Measurements from ENCODE around the gene SVIL. TPM values are rescaled to one million over a fixed set of nuclear protein-coding genes. Genes with fewer than 3 reads are reported as not detected.
A peak's percentile ranks its signal among the peaks of the same experiment; 100 is the strongest.
"Not testable (repeated sequence)": the region's sequence is repeated elsewhere in the genome, so short reads cannot be mapped to it uniquely, and the experiment has no call there.

Gene SVIL
- total RNA-seq, 2 donors from 2014 or later: 349 to 483 TPM

GRCh38 chr10:29607576-29607975, 27.2 kb downstream of the SVIL start:
- TF ChIP-seq CTCF (IDR thresholded peaks at IDR 0.05): no peak
- no peaks in the 10 kb centered on the region for H3K27me3 ChIP-seq (replicated peaks; ENCODE audit: insufficient read depth)
- no peaks in the 10 kb centered on the region for H3K36me3 ChIP-seq
- peaks cover 49 to 77% of the 10 kb centered on the region in 2 donors for H3K4me1 ChIP-seq (ENCODE audit: control insufficient read depth in 1 of 2, low read depth in 2 of 2)
- H3K27ac ChIP-seq: peak overlapping the region in 1 of 2 donors; percentile 54
- H3K9me3 ChIP-seq: no peaks in the 10 kb centered on the region
- no peak overlapping the region for H3K4me3 ChIP-seq
- ATAC-seq (ENCODE audit: insufficient number of reproducible peaks, low FRiP score, low read depth) (no peak), DNase-seq (ENCODE audit: low spot score) (no peak)

- not testable (repeated sequence) for H3K9me3 ChIP-seq; ATAC-seq (ENCODE audit: insufficient number of reproducible peaks, low FRiP score, low read depth); DNase-seq (ENCODE audit: low spot score); H3K4me3 ChIP-seq; H3K27me3 ChIP-seq (replicated peaks; ENCODE audit: insufficient read depth); H3K36me3 ChIP-seq
- H3K4me1 ChIP-seq (ENCODE audit: control insufficient read depth in 1 of 2, low read depth in 2 of 2): peaks cover 46 to 77% of the 10 kb centered on the region in 2 donors
- peak overlapping the region in 1 of 2 donors; percentile 27 for H3K27ac ChIP-seq
Measured at GRCh38 chr10:29606693-29607092, 28.1 kb downstream of the SVIL start.

- no peak overlapping the region for H3K4me3 ChIP-seq
- no peaks in the 10 kb centered on the region for H3K9me3 ChIP-seq
- no peaks in the 10 kb centered on the region for H3K27me3 ChIP-seq (replicated peaks; ENCODE audit: insufficient read depth)
- H3K36me3 ChIP-seq: no peaks in the 10 kb centered on the region
- TF ChIP-seq CTCF (IDR thresholded peaks at IDR 0.05): no peak
- ATAC-seq (ENCODE audit: insufficient number of reproducible peaks, low FRiP score, low read depth): no peak
- no peak for DNase-seq (ENCODE audit: low spot score)
- peaks cover 46 to 77% of the 10 kb centered on the region in 2 donors for H3K4me1 ChIP-seq (ENCODE audit: control insufficient read depth in 1 of 2, low read depth in 2 of 2)
- peak overlapping the region; percentile 14 to 47 for H3K27ac ChIP-seq
Measured at GRCh38 chr10:29604291-29604825, 30.4 kb downstream of the SVIL start.

GRCh38 chr10:29603223-29603896, 31.4 kb downstream of the SVIL start:
- Histone ChIP-seq H3K27me3 (replicated peaks; ENCODE audit: insufficient read depth) (no peaks in the 10 kb centered on the region), H3K4me1 (ENCODE audit: control insufficient read depth in 1 of 2, low read depth in 2 of 2) (peaks cover 37 to 77% of the 10 kb centered on the region in 2 donors), H3K27ac (peak overlapping the region; percentile 1 to 40), H3K9me3 (no peaks in the 10 kb centered on the region), H3K36me3 (no peaks in the 10 kb centered on the region), H3K4me3 (no peak overlapping the region)
- DNase-seq (ENCODE audit: low spot score) (no peak), ATAC-seq (ENCODE audit: insufficient number of reproducible peaks, low FRiP score, low read depth) (no peak)
- TF ChIP-seq CTCF (IDR thresholded peaks at IDR 0.05): no peak

- Histone ChIP-seq H3K9me3 (no peaks in the 10 kb centered on the region), H3K27ac (peak overlapping the region in 1 of 2 donors; percentile 64), H3K4me3 (no peak overlapping the region), H3K27me3 (replicated peaks; ENCODE audit: insufficient read depth) (no peaks in the 10 kb centered on the region), H3K36me3 (no peaks in the 10 kb centered on the region), H3K4me1 (ENCODE audit: control insufficient read depth in 1 of 2, low read depth in 2 of 2) (peaks cover 23 to 87% of the 10 kb centered on the region in 2 donors)
- no peak for ATAC-seq (ENCODE audit: insufficient number of reproducible peaks, low FRiP score, low read depth)
- TF ChIP-seq CTCF (IDR thresholded peaks at IDR 0.05): no peak
- DNase-seq (ENCODE audit: low spot score): no peak
Measured at GRCh38 chr10:29600821-29601220, 34.0 kb downstream of the SVIL start.

All from thoracic aorta (tissue), 2 donors.